Neutrophil (primary cell): ENCODE results near the gene OSBPL1A.

ENCODE experiments used
- H3K27ac ChIP-seq: fragments of 200-600 bp; sonication (generic); 2 replicates; pipeline ENCODE4 v1.5.1; 2016; ENCODE audit warnings: mild to moderate bottlenecking, moderate library complexity
- H3K27me3 ChIP-seq: fragments of 200-600 bp; sonication (generic); 2 replicates; pipeline ENCODE4 v1.6.0; 2016; ENCODE audit warnings: mild to moderate bottlenecking
- H3K36me3 ChIP-seq: fragments of 200-600 bp; sonication (generic); 2 replicates; pipeline ENCODE4 v1.5.1; 2017
- H3K4me1 ChIP-seq, 2 experiments: fragments of 200-600 bp in 1 of 2; sonication (generic) in 1 of 2; 1 replicate in 1 of 2; 2 replicates in 1 of 2; pipeline versions ENCODE4 v1.5.1 to v1.6.1; 2013 to 2016; ENCODE audit warnings: low read depth in 1 of 2, low read length in 1 of 2, mild to moderate bottlenecking in 1 of 2, moderate library complexity in 1 of 2; ENCODE audit not compliant: control insufficient read depth in 1 of 2, insufficient read depth in 1 of 2
- H3K4me3 ChIP-seq, 2 experiments: fragments of 200-600 bp in 1 of 2; sonication (generic) in 1 of 2; 1 replicate in 1 of 2; 2 replicates in 1 of 2; pipeline ENCODE4 v1.5.1; 2013 to 2016; ENCODE audit warnings: low read depth in 1 of 2, low read length in 1 of 2, mild to moderate bottlenecking in 1 of 2, moderate library complexity in 1 of 2
- H3K9me3 ChIP-seq: fragments of 200-600 bp; sonication (generic); 2 replicates; pipeline ENCODE4 v1.5.1; 2016
- TF ChIP-seq, protein P1 (sequence below): fragments of 200-600 bp; sonication (generic); IDR thresholded peaks from 2 replicates; pipeline ENCODE4 v1.5.1; 2016; ENCODE audit warnings: antibody characterized with exemption

OSBPL1A gene

GRCh38 chr18:24177499-24178133 lies 220.0 kb downstream of the OSBPL1A start:
- H3K27ac ChIP-seq: no peak overlapping the region
- H3K4me1 ChIP-seq: no peaks in the 10 kb centered on the region
- H3K27me3 ChIP-seq: no peaks in the 10 kb centered on the region
- H3K36me3 ChIP-seq: peaks cover 51% of the 10 kb centered on the region
- TF ChIP-seq, protein P1, sequence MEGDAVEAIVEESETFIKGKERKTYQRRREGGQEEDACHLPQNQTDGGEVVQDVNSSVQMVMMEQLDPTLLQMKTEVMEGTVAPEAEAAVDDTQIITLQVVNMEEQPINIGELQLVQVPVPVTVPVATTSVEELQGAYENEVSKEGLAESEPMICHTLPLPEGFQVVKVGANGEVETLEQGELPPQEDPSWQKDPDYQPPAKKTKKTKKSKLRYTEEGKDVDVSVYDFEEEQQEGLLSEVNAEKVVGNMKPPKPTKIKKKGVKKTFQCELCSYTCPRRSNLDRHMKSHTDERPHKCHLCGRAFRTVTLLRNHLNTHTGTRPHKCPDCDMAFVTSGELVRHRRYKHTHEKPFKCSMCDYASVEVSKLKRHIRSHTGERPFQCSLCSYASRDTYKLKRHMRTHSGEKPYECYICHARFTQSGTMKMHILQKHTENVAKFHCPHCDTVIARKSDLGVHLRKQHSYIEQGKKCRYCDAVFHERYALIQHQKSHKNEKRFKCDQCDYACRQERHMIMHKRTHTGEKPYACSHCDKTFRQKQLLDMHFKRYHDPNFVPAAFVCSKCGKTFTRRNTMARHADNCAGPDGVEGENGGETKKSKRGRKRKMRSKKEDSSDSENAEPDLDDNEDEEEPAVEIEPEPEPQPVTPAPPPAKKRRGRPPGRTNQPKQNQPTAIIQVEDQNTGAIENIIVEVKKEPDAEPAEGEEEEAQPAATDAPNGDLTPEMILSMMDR: no peak
- H3K4me3 ChIP-seq: no peak overlapping the region
- no peaks in the 10 kb centered on the region for H3K9me3 ChIP-seq

DNA sequence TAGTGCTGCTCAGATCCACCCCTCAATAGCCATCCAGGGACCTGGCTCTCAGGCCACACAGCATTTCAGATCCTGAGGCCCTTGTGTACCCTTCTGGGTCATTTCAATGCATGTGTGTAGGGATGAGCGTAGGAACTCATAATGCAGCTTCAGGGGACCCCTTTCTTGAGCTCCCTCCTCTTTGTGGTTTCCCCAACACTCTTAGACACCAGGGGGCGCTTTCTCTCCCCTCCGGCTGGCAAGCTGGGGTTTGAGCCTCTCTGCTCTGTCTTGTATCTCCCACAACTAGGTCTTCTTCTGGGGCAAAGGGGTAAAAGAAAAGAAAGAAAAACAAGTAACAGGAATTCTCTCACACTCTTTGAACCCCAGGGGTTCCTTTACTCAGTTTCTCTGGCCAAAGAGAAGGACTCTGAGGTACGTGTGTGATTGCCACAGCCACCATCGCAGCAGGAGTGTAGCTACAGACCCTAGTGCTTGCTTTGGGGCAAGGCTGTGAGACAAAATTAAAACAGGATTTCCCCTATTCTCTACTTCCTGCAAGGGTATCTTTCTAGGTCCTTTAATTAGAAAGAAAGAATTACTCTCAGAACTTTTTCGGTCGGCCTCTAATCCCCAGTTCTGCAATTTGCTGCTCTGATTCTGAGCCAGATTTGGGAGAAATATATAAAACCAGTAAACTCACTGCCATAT lies 220.8 kb downstream of the OSBPL1A start:
- Histone ChIP-seq H3K27me3 (no peaks in the 10 kb centered on the region), H3K36me3 (peaks cover 48% of the 10 kb centered on the region), H3K4me3 (no peak overlapping the region), H3K4me1 (no peaks in the 10 kb centered on the region), H3K9me3 (no peaks in the 10 kb centered on the region), H3K27ac (no peak overlapping the region)
- TF ChIP-seq, protein P1: no peak

GRCh38 chr18:24173997-24174396 lies 223.6 kb downstream of the OSBPL1A start:
- TF ChIP-seq, protein P1: no peak
- no peaks in the 10 kb centered on the region for H3K27me3 ChIP-seq
- H3K36me3 ChIP-seq: peaks cover 36% of the 10 kb centered on the region

DNA sequence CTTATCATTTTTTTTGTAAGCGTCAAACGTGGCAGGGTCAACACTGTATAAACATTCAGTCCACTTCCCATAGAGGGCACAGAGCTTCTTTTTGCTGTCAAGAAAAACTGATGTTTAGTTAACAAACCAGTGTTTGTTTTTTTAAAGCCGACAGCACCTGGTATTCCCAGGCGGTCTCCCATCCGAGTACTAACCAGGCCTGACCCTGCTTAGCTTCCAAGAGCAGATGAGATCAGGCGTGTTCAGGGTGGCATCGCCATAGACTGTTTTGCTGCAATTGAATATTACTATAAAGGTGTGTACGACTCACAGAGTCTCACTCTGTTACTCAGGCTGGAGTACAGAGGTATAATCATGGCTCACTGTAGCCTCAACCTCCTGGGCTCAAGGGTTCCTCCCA lies 227.3 kb downstream of the OSBPL1A start:
- Histone ChIP-seq H3K36me3 (peaks cover 60% of the 10 kb centered on the region), H3K9me3 (no peaks in the 10 kb centered on the region)
- TF ChIP-seq, protein P1: no peak

More at GRCh38 chr18:24173997-24174396, 223.6 kb downstream of the OSBPL1A start:
- Histone ChIP-seq H3K4me1 (no peaks in the 10 kb centered on the region), H3K9me3 (no peaks in the 10 kb centered on the region), H3K27ac (no peak overlapping the region), H3K4me3 (no peak overlapping the region)

DNA sequence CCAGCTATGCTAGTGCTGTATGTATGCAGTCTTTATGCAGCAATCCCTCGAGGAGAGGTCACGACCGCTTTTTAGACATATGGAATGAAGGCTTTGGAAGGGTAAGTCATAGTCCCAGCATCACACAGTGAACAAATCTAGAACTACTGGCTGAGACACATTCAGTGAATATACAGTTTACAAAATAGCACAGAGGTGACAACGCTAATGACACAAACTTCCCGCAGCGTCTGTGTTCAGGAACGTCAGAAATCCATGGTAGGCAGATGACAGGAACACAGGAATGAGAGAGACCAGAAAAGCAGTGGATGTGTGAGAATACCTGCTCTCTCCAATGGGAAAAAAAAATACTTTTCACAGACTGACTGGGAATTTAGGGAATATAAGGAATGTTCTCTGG lies 229.1 kb downstream of the OSBPL1A start:
- Histone ChIP-seq H3K27me3 (no peaks in the 10 kb centered on the region), H3K9me3 (no peaks in the 10 kb centered on the region), H3K27ac (no peak overlapping the region), H3K4me3 (no peak overlapping the region), H3K36me3 (peaks cover 69% of the 10 kb centered on the region), H3K4me1 (no peaks in the 10 kb centered on the region)
- TF ChIP-seq, protein P1: no peak

More for the DNA sequence above, 227.3 kb downstream of the OSBPL1A start:
- Histone ChIP-seq H3K4me1 (no peaks in the 10 kb centered on the region), H3K27me3 (no peaks in the 10 kb centered on the region), H3K4me3 (no peak overlapping the region), H3K27ac (no peak overlapping the region)
